NCI-H526 treated with DMSO at 0.1 percent for 48 hours (cell line): ENCODE measurements around the gene ARL4A.
"Not testable (repeated sequence)": the region's sequence is repeated elsewhere in the genome, so short reads cannot be mapped to it uniquely, and the experiment has no call there.

Experiments used
- DNase-seq: peaks from one replicate; lab custom pipeline; 2025; lab: John Stamatoyannopoulos, UW

ARL4A gene

GRCh38 chr7:12686891-12687717, at the start of gene ARL4A:
Gene ARL4A (plus strand): TSS chr7:12687633. CDS start chr7:12688255, 622 bp downstream.
- peak; percentile 97 for DNase-seq

- DNase-seq, result no peak
Observed at GRCh38 chr7:12637819-12638592, 49.4 kb upstream of the ARL4A start.

- peak; percentile 30 for DNase-seq
Observed at GRCh38 chr7:12638851-12639456, 48.5 kb upstream of the ARL4A start.

GRCh38 chr7:12640299-12641096, 46.9 kb upstream of the ARL4A start:
- DNase-seq, result no peak

- no peak for DNase-seq
Observed at GRCh38 chr7:12641196-12641595, 46.2 kb upstream of the ARL4A start.

- no peak for DNase-seq
Observed at GRCh38 chr7:12642508-12642907, 44.9 kb upstream of the ARL4A start.

GRCh38 chr7:12643001-12643643, 44.3 kb upstream of the ARL4A start:
- no peak for DNase-seq

GRCh38 chr7:12643644-12644043, 43.8 kb upstream of the ARL4A start:
- no peak for DNase-seq

- not testable (repeated sequence) for DNase-seq
Observed at GRCh38 chr7:12645212-12645611, 42.2 kb upstream of the ARL4A start.

- DNase-seq, result no peak
Observed at GRCh38 chr7:12646139-12646538, 41.3 kb upstream of the ARL4A start.

- no peak for DNase-seq
Observed at GRCh38 chr7:12647364-12648219, 39.8 kb upstream of the ARL4A start.

- no peak for DNase-seq
Observed at GRCh38 chr7:12648704-12649261, 38.6 kb upstream of the ARL4A start.

- no peak for DNase-seq
Observed at GRCh38 chr7:12649348-12649747, 38.1 kb upstream of the ARL4A start.

- DNase-seq, result no peak
Observed at GRCh38 chr7:12650080-12650479, 37.4 kb upstream of the ARL4A start.

- no peak for DNase-seq
Observed at GRCh38 chr7:12653110-12653509, 34.3 kb upstream of the ARL4A start.

GRCh38 chr7:12653518-12653917, 33.9 kb upstream of the ARL4A start:
- no peak for DNase-seq

- DNase-seq, result no peak
Observed at GRCh38 chr7:12655161-12655560, 32.3 kb upstream of the ARL4A start.

GRCh38 chr7:12660423-12660822, 27.0 kb upstream of the ARL4A start:
- not testable (repeated sequence) for DNase-seq

- not testable (repeated sequence) for DNase-seq
Observed at GRCh38 chr7:12660986-12661385, 26.4 kb upstream of the ARL4A start.

GRCh38 chr7:12661581-12661980, 25.9 kb upstream of the ARL4A start:
- DNase-seq, result no peak
